GM12872 (cell line): ENCODE data around the gene DYNC1H1.

Experiments
- CTCF ChIP-seq: IDR thresholded peaks from 3 replicates; pipeline ENCODE4 v1.5.1; 2011; ENCODE audit warnings: low read depth, mild to moderate bottlenecking, low read length, moderate library complexity; ENCODE audit not compliant: insufficient read depth

The DYNC1H1 gene

GRCh38 chr14:102016420-102017090 lies 52.2 kb downstream of the DYNC1H1 start:
- no peak for TF ChIP-seq CTCF

GRCh38 chr14:102018251-102018650 lies 53.9 kb downstream of the DYNC1H1 start:
- no peak for TF ChIP-seq CTCF

GRCh38 chr14:102019006-102019540 lies 54.7 kb downstream of the DYNC1H1 start:
- no peak for TF ChIP-seq CTCF

GRCh38 chr14:102020058-102020971 lies 55.9 kb downstream of the DYNC1H1 start:
- TF ChIP-seq CTCF: no peak

GRCh38 chr14:102026934-102027333 lies 62.6 kb downstream of the DYNC1H1 start:
- TF ChIP-seq CTCF: no peak

GRCh38 chr14:102027951-102028350 lies 63.6 kb downstream of the DYNC1H1 start:
- no peak for TF ChIP-seq CTCF

GRCh38 chr14:102028733-102029132 lies 64.4 kb downstream of the DYNC1H1 start:
- TF ChIP-seq CTCF: no peak
